ENCODE data around the gene SETD1A.
A peak's percentile ranks its signal among the peaks of the same experiment; 100 is the strongest.
"Not testable (repeated sequence)": the region's sequence is repeated elsewhere in the genome, so short reads cannot be mapped to it uniquely, and the experiment has no call there.

Gene SETD1A

GRCh38 chr16:31009894-31010584 is 52.5 kb downstream of the SETD1A start:
- TF ChIP-seq ZNF274 (IDR thresholded peaks at IDR 0.05; ENCODE audit: low read depth, low read length), result no peak
- no peak overlapping the region for H3K4me3 ChIP-seq (ENCODE audit: low read length)

GRCh38 chr16:31010585-31011325 is 53.2 kb downstream of the SETD1A start, which contains the start of gene STX1B:
Gene STX1B (minus strand): TSS chr16:31010638. CDS start chr16:31010396, 242 bp downstream.
- no peak for TF ChIP-seq ZNF274 (IDR thresholded peaks at IDR 0.05; ENCODE audit: low read depth, low read length)
- no peak within 1 kb of the TSS for H3K4me3 ChIP-seq (ENCODE audit: low read length)

DNA sequence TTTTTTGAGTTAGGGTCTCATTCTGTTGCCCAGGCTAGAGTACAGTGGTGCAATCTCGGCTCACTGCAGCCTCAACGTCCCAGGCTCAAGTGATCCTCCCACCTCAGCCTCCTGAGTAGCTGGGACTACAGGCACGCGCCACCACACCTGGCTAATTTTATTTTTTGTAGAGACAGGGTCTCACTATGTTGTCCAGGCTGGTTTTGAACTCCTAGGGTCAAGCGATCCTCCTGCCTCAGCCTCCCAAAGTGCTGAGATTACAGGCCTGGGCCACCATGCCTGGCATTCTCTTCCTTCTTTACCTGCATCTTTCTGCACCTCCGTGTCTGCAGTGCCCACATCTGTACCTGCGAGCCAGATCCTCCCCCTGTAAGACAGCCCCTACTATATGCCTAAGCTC is 54.3 kb downstream of the SETD1A start:
- not testable (repeated sequence) for H3K4me3 ChIP-seq (ENCODE audit: low read length)

DNA sequence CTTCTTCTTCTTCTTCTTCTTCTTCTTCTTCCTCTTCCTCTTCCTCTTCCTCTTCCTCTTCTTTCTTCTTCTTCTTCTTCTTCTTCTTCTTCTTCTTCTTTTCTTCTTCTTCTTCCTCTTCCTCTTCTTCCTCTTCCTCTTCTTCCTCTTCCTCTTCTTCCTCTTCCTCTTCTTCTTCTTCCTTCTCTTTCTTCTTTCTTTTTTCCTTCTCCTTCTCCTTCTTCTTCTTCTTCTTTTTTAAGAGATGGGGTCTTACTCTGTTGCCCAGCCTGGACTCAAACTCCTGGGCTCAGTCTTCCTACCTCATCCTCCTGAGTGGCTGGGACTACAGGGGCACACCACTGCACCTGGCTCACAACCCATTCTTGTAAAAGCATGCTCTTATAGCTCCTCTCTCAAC is 55.7 kb downstream of the SETD1A start:
- H3K4me3 ChIP-seq (ENCODE audit: low read length), result not testable (repeated sequence)

GRCh38 chr16:31016018-31016417 is 58.5 kb downstream of the SETD1A start:
- H3K4me3 ChIP-seq (ENCODE audit: low read length), result no peak overlapping the region
- TF ChIP-seq ZNF274 (IDR thresholded peaks at IDR 0.05; ENCODE audit: low read depth, low read length), result no peak

GRCh38 chr16:31017756-31018155 is 60.2 kb downstream of the SETD1A start:
- not testable (repeated sequence) for H3K4me3 ChIP-seq (ENCODE audit: low read length)

GRCh38 chr16:31020536-31020935 is 63.0 kb downstream of the SETD1A start:
- TF ChIP-seq ZNF274 (IDR thresholded peaks at IDR 0.05; ENCODE audit: low read depth, low read length), result no peak
- no peak overlapping the region for H3K4me3 ChIP-seq (ENCODE audit: low read length)

DNA sequence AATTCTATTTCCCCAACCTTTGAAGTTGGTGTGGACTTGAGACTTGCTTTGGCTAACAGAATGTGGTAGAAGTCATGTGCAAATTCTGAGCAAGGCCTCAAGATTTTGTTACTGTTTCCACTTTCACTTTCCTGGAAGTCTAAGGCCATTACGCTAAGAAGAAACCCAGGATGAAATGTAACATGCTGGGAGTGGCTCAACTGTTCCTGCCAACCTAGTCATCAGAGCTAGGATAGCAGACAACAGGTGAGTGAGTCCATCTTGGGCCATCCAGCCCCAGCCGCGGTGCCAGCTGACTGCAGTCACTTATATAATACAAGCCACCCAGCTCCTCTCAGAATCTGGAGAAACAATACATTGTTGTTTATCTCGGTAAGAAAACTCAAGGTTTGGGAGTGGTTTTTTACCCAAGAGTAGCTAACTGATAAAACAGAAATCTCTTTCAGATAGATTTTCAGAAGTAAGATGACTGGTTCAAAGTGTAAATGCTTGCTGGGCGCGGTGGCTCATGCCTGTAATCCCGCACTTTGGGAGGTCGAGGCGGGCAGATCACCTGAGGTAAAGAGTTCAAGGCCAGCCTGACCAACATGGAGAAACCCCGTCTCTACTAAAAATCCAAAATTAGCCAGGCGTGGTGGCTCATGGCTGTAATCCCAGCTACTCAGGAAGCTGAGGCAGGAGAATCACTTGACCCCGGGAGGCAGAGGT is 65.1 kb downstream of the SETD1A start:
- H3K4me3 ChIP-seq (ENCODE audit: low read length), result no peak overlapping the region
- no peak for TF ChIP-seq ZNF274 (IDR thresholded peaks at IDR 0.05; ENCODE audit: low read depth, low read length)

DNA sequence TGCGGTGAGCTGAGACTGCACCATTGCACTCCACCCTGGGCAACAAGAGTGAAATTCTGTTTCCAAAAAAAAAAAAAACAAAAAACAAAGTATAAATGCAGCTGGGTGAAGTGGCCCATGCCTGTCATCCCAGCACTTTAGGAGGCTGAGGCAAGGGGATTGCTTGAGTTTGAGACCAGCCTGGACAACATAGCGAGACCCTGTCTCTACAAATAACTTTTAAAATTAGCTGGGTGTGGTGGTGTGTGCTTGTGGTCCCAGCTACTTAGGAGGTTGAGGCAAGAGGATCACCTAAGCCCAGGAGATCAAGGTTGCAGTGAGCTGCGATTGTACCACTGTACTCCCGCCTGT is 65.7 kb downstream of the SETD1A start:
- TF ChIP-seq ZNF274 (IDR thresholded peaks at IDR 0.05; ENCODE audit: low read depth, low read length), result no peak
- no peak overlapping the region for H3K4me3 ChIP-seq (ENCODE audit: low read length)

- no peak overlapping the region for H3K4me3 ChIP-seq (ENCODE audit: low read length)
- no peak for TF ChIP-seq ZNF274 (IDR thresholded peaks at IDR 0.05; ENCODE audit: low read depth, low read length)
Observed at GRCh38 chr16:31023627-31024226, 66.2 kb downstream of the SETD1A start.

GRCh38 chr16:31025339-31025738 is 67.8 kb downstream of the SETD1A start:
- H3K4me3 ChIP-seq (ENCODE audit: low read length), result no peak overlapping the region
- no peak for TF ChIP-seq ZNF274 (IDR thresholded peaks at IDR 0.05; ENCODE audit: low read depth, low read length)

DNA sequence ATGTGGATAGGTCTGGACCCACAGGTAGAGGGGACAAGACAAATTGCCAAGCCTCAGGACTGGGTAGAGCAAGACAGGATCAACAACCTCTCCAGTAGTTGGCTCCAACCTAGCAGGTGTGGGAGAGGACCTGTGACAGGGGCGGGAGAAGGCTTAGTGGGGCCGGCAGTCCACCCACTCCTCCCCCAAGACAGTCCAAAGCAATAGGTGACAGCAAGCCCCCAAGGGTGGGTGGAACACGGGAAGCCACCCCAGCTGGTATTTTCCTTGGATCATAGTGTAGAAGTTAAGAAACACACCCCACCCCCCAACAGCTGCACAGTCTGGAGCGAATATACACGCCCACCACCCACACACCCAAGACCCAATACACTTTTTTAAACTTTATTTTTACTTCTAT is 71.7 kb downstream of the SETD1A start:
- no peak for TF ChIP-seq ZNF274 (IDR thresholded peaks at IDR 0.05; ENCODE audit: low read depth, low read length)

GRCh38 chr16:31031276-31031675 is 73.7 kb downstream of the SETD1A start:
- H3K4me3 ChIP-seq (ENCODE audit: low read length), result no peak overlapping the region
- TF ChIP-seq ZNF274 (IDR thresholded peaks at IDR 0.05; ENCODE audit: low read depth, low read length), result no peak

More for the DNA sequence above, 71.7 kb downstream of the SETD1A start:
- H3K4me3 ChIP-seq (ENCODE audit: low read length), result no peak overlapping the region

DNA sequence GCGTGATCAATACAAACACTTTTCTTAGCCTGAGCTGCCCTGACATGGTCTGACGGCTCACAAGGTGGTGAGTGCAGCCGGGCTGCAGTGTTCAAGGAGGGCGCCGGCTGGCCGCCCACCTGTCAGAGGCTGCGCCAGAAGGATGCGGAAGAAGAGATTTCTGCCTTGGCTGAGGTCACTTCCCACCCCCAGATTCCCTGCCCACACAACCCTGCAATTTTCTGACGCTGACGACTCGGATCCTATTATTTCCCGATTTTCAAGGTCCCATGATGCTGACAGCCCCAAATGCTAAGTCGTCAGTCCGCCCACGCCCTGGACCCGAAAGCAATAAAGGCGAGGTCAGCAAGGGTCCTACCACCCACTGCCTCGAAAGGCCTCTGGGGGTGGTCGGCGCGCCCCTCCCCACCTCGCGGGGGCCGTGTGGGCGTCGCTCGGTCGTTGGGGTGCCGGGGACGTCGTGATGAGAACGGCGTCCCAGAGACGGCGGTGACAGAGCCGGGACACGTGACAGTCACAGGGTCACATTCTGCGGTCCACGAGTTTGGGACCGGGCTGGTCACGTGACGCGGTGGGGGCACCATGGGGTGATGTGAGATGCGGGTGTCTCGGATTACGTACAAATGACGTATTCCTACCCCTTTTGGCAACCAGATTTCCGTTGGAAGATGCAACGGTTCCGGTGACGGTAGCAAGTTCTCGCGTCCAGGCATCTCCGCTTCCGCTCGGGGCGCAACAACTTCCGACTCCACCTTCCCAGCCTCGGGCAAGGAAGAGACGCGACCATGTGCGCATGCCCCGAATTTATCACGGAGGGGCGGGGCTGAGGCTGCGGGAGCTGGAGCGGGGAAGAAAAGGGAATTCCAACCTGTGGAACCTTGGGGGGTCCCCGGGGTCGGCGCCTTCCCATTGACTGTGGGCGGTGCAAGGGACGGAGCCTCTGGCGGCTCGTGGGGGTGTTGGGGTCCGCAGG is 75.5 kb downstream of the SETD1A start, which contains the start of gene STX4:
TSS of gene STX4 (plus strand) at position 823 of the 973 bp plus-strand sequence. CDS start 248 bp downstream, outside the sequence.
- TF ChIP-seq ZNF274 (IDR thresholded peaks at IDR 0.05; ENCODE audit: low read depth, low read length), result no peak
- H3K4me3 ChIP-seq (ENCODE audit: low read length), result peak within 1 kb of the TSS; percentile 73

All from GM08714 (cell line).